ENCODE measurements around the gene IL4I1.

The IL4I1 gene

DNA sequence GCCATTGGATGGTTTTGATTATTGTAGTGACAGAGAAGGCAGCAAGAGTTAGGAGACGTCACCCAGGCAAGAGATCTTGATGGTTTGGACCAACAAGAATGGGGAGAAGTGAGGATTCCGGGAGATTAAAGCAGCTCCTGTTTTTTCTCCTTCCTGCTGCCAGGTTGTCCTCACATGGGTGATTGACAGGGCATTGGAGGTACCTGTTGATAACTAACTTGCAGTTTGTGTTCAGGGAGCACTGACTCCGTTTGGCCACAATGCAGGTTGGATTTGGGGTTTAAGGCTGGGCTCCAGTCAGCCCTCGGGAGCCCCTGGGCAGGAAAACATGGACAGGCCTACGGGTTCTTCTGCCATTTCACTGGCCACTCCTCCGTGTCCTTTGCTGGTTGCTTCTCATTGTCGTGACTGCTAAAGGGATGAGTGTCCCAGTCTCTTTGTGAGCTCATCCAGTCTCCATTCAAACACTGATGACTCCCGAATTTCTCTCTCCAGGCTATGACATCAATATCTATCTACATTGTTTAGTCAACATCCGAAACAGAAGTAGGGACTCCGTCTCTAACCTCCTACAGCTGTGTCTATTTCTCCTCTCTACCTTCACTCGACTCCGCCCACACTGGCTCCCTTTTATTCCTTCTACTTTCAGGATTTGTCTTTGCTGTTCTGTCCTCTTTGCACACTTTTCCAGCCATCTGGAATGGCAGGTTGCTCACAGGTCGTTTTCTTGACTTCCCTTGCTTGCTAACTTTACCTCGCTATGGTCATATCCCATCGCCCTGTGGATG lies 47.1 kb downstream of the IL4I1 start:
- DNase-seq: no peak

DNA sequence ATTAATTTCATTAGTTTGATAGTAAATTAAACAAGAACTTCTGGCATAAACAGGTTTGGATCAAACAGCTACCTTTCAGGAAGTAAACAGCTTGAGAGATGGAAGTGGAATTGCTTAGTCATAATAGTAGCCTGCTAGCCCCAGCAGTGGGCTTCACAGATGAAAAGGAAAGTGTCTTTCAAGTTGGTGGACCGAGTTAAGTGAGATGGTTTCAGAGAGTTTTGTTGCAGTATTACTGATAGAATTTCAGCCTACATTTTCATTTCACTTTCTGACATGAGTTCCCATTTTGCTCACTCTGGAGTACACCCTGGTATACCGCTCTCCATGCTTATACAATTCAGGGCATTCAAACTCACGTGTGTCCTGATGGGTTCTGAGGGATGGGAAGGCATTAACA lies 47.7 kb downstream of the IL4I1 start:
- DNase-seq: no peak

DNA sequence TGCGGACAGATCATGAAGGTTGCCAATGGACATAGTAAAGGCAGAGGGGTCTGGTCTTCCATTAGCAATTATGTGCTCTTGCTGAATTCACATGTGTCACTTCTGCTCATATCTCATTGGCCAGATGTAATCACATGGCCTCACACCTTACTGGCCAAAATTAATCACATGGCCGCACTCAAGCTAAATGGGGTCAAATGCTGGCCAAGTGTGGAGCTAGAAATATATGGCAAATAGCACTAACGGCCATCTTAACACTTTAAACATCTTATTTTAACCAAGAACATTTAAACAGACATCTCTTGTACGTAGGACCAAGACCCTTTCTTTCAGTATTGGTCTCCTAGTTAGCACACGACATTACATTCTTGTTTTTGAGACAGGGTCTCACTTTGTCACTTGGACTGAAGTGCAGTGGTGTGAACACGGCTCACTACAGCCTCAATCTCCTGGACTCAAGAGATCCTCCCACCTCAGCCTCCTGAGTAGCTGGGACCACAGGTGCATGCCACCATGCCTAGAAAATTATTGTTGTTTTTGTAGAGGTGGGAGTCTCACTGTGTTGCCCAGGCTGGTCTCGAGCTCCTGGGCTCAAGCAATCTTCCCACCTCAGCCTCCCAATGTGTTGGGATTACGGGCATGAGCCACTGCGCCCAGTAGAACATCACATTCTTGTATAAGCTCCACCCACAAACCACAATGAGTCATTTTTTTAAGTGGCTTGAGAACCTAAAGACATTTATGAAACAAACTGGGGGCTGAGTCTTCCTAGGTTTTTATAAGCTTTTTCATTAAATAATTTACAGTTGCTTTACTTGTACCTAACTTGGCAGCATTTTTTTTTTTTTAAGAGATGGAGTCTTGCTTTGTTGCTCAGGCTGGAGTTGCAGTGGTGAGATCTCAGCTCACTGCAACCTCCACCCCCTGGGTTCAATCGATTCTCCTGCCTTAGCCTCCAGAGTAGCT lies 48.7 kb downstream of the IL4I1 start:
- no peak for DNase-seq

DNA sequence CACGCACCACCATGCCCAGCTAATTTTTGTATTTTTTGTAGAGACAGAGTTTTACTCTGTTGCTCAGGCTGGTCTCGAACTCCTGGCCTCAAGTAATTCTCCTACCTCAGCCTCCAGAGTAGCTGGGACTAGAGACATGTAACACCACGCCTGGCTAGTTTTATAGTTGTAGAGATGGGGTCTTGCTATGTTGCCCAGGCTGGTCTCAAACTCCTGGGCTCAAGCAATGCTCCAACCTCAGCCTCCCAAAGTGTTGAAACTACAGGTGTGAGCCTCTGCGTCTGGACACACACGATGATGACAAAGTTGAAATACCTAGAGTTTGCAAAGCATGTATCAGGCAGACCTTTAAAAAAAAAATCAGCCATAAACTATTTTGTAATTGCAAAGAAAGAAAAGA lies 50.3 kb downstream of the IL4I1 start:
- no peak for DNase-seq

DNA sequence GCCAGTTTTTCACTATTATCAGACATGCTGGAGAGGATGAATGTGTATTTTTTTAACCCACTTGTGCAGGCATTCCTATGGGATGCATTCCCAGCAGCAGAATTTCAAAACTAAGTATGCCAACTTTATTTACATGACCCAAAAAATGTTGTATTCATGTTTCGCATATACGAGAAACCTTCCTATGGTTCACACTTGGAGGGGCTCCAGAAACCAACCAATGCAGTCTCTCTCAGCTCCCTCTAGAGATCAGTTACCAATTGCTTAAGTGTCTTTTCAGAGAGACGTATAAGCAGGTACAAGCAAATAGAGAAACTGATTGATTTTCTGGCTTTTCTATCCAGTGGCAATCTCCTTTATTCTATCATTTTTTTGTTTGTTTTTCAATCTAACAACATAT lies 51.3 kb downstream of the IL4I1 start:
- no peak for DNase-seq

DNA sequence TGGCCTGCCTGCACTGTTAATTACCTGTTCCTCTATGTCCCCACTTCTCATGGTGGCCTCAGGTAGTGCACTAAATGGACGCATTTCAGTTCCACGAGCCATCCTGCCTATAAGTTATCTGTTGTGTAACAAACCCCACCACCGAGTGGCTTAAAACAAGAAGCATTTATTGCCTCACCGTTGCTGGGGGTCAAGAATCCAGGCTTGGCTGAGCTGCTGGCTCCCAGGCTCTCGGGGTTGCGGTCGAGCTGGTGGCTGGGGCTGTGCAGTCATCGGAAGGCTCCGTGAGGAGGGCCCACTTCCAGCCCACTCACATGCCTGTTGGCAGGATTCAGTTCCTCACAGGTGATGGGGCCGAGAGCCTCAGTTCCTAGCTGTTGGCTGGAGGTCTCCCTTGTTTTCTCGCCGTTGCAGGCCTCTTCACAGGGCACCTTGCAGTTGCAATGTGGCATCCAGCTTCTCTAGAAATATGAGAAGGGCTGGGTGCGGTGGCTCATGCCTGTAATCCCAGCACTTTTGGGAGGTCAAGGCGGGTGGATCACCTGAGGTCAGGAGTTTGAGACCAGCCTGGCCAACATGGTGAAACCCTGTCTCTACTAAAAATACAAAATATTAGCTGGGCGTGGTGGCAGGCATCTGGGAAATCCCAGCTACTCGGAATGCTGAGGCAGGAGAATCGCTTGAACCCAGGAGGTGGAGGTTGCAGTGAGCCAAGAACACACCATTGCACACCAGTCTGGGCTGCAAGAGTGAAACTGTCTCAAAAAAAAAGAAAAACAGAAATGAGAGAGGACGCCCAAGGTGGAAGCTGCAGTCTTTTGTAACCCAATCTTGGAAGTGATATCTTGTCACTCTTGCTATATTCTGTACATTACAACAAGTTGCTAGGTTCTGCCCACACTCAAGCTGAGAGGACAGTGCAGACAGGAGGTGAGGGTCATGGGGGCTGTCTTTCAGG lies 52.3 kb downstream of the IL4I1 start:
- no peak for DNase-seq

DNA sequence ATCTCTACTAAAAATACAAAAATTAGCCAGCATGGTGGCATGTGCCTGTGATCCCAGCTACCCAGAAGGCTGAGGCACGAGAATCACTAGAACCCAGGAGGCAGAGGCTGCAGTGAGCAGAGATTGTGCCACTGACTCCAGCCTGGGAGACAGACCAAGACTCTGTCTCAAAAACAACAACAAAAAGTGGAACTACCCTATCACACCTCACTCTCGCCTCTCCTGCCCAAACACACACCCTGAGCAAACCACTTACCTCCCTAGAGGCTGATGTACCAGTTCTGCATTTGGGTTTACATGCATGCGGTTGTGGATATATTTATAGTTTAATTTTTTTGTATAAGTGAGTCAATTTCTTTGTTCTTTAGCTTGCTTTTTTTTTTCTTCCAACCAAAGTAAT lies 53.4 kb downstream of the IL4I1 start:
- no peak for DNase-seq

DNA sequence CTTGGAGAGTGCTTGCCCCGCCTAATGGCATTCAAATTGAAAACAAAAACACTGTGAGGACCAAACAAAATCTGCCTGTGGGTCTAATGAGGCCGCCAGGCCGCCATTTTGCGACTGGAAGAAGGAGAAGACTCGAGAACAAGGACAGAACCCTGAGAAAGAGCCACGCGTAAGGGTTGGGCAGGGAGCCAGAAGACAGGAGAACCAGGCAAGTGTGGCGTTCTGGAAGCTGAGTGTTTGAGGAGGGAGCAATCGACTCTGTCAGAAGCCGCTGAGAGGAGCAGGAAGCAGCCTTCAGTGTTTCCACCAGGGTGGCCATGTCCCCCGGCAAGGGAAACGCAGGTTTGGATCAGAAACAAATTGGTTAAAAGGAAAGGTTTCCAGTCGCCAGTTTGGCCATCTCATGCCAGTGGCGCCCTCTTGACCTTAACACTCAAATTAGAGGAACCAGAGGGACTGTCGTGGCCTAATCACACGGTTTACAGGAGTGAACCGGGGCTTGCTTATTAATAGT lies 55.9 kb downstream of the IL4I1 start:
- no peak for DNase-seq

DNA sequence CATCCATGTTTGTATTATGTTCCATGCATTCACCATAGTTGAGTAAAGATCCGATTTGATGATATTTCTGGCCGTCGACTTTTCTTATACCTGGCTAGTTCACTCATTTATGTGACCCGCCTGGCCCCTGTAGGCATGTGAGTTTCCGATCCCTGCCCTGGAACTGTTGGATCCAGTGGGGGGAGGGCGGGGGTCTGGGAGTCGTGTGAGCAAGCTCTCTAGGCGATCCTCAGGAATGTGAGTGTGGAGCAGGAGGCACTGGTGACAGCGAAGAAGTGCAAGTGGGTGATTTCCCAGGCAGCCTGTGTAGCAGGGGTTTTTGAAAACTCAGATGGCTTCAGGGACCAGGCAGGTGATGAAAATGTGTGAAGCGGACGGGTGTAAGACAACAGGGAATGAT lies 56.4 kb downstream of the IL4I1 start:
- no peak for DNase-seq

DNA sequence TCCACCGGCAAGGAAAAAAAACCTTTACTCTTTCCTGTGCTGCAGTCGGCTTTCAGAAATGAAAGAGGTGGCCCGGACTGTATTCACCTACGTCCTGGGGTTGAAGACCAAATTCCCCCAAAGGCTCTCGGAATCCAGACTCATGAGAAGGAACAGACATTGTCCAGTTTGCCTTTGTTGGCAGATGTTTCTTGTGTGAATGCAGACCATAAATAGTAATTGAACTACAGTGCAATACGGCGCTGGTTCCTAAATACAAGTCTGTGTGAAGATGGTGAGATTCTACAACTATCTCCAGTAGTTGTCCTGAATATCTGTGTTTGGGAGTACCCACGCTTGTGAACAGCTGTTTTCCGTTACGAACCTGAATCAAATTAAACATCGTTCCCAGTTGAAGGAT lies 57.0 kb downstream of the IL4I1 start:
- no peak for DNase-seq
